GM18511 (cell line): ENCODE results near the gene CREBBP.

ENCODE experiments used
- ATAC-seq: cut with Tn5 transposase; IDR thresholded peaks from one replicate; pipeline ENCODE4 v1.9.1; 2021; ENCODE audit warnings: mild to moderate bottlenecking, moderate library complexity; ENCODE audit not compliant: unreplicated experiment

Gene CREBBP

DNA sequence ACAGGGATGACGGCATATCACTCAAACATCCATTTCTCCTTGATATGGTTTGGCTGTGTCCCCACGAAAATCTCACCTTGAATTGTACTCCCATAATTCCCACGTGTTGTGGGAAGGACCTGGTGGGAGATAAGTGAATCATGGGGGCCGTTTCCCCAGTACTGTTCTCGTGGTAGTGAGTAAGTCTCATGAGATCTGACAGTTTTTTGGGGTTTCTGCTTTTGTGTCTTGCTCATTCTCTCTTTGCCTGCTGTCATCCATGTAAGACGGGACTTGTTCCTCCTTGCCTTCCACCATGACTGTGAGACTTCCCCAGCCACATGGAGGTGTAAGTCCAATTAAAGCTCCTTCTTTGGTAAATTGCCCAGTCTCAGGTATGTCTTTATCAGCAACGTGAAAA is 193.5 kb downstream of the CREBBP start:
- ATAC-seq = no peak

DNA sequence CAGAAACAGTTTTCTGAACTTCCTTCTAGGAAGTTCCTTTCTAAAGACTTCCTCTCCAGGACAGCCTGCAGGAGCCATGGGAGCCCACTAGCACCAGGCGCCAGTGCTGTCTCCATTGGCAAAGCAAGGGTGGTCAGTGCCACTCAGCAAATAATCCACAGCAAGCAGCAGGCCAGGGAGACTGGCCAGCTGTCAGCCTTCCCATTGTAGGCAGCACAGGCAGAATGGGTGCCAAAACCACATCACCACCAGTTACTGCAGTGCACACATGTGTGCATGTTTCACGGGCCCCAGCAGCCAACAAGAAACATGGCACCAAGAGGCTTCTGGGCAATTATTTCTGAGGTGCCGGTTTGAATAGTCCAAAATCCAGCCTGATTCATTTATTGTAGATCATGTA is 199.3 kb downstream of the CREBBP start:
- no peak for ATAC-seq

DNA sequence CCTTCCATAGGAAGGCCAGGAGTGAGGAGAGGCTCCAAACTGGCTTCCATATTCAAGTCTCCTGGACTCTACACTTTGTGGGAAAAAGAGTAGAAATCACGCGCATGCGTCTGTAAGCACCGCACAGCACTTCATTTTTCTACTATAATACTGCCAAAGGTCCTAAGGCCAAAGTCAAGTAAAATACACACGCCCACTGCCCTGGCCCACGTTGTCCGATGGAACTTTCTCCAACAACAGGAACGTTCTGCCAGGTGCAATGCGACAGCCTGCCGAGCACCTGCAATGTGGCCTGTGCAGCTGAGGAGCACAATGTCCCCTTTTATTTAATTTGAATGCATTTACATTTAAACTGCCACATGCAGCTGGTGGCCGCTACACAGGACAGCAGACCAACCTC is 202.5 kb downstream of the CREBBP start:
- no peak for ATAC-seq

DNA sequence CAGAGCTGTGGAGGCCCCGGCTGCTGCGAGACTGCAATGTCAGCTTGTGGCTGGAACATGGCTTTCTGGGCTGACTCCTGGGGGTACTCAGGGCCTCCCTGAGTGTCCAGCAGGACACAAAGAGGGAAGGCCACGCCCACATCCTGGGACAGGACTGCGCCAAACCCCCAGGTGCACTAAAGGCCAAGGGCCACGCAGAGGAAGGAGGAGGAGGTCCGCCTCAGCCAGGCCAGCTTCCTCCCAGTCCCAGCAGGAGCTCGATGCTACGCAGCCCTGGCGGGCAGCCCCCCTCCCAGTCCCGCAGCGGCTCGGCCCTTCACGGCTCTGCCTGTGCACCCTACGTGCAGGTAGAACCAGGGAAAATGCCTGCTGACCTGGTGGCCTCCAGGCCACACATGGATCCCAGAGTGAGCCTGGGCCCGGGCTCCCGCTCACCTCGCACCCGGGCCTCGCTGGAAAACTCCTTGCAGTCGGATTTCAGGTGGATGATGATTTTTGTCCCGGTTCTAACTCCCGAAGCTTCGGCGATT is 204.8 kb downstream of the CREBBP start:
- ATAC-seq = no peak
